Peyer's patch (tissue), 4 donors: ENCODE results near the gene TBC1D13. TPM values are rescaled to one million over a fixed set of nuclear protein-coding genes. Genes with fewer than 3 reads are reported as not detected.

Experiments used
- DNase-seq, 3 donors: peaks; one replicate each; pipeline ENCODE4 v3.0.0-alpha.2; 2017 to 2019
- H3K27ac ChIP-seq, 4 donors: fragments of 200-600 bp; sonication (generic); one replicate each; pipeline ENCODE4 v1.5.1; 2016 to 2019
- H3K27me3 ChIP-seq, 2 donors: fragments of 200-600 bp; sonication (generic); one replicate each; pipeline ENCODE4 v1.5.1; 2019
- H3K36me3 ChIP-seq, 3 donors: fragments of 200-600 bp; sonication (generic); one replicate each; pipeline ENCODE4 v1.5.1; 2016 to 2019
- H3K4me1 ChIP-seq, 4 donors: fragments of 200-600 bp; sonication (generic); one replicate each; pipeline ENCODE4 v1.5.1; 2016 to 2019
- H3K4me3 ChIP-seq, 4 donors: fragments of 200-600 bp; sonication (generic); 1 replicate in 3 of 4; 2 replicates in 1 of 4; pipeline ENCODE4 v1.5.1; 2016 to 2019; ENCODE audit warnings: mild to moderate bottlenecking in 1 of 4
- H3K9me3 ChIP-seq, 4 donors: fragments of 200-600 bp; sonication (generic); one replicate each; pipeline ENCODE4 v1.5.1; 2016 to 2019; ENCODE audit warnings: mild to moderate bottlenecking in 1 of 4
- POLR2A ChIP-seq, 2 donors: fragments of 450-650 bp; IDR thresholded peaks; one replicate each; pipeline ENCODE4 v1.5.1; 2017; ENCODE audit warnings: antibody characterized with exemption in 2 of 2, mild to moderate bottlenecking in 2 of 2, moderate library complexity in 2 of 2
- total RNA-seq, 4 donors: library from RNA; depleted of rRNA; stranded (reverse); fragments of >200 nt; gene quantifications; one replicate each; pipeline ENCODE4 v1.1.0, GENCODE V29; 2016
- TF ChIP-seq, protein P1 (sequence below), 6 experiments: fragments of 450-650 bp in 4 of 6; fragments of 200-600 bp in 2 of 6; sonication (generic) in 1 of 6; IDR thresholded peaks; one replicate each; pipeline ENCODE4 v1.5.1; 2017 to 2019; ENCODE audit warnings: antibody characterized with exemption in 6 of 6, mild to moderate bottlenecking in 3 of 6, moderate library complexity in 1 of 6

The TBC1D13 gene
- total RNA-seq, 4 donors from 2014 or later: 26.8 to 48.7 (median 45.7) TPM

- Histone ChIP-seq H3K9me3 (no peaks in the 10 kb centered on the region), H3K27me3 (no peaks in the 10 kb centered on the region), H3K4me1 (peaks cover 0 to 10% (median 8%) of the 10 kb centered on the region in 4 donors), H3K36me3 (no peaks in the 10 kb centered on the region), H3K4me3 (no peak overlapping the region), H3K27ac (no peak overlapping the region)
- DNase-seq: no peak
- TF ChIP-seq POLR2A (IDR thresholded peaks at IDR 0.05): no peak
- TF ChIP-seq, protein P1, sequence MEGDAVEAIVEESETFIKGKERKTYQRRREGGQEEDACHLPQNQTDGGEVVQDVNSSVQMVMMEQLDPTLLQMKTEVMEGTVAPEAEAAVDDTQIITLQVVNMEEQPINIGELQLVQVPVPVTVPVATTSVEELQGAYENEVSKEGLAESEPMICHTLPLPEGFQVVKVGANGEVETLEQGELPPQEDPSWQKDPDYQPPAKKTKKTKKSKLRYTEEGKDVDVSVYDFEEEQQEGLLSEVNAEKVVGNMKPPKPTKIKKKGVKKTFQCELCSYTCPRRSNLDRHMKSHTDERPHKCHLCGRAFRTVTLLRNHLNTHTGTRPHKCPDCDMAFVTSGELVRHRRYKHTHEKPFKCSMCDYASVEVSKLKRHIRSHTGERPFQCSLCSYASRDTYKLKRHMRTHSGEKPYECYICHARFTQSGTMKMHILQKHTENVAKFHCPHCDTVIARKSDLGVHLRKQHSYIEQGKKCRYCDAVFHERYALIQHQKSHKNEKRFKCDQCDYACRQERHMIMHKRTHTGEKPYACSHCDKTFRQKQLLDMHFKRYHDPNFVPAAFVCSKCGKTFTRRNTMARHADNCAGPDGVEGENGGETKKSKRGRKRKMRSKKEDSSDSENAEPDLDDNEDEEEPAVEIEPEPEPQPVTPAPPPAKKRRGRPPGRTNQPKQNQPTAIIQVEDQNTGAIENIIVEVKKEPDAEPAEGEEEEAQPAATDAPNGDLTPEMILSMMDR (IDR thresholded peaks at IDR 0.05): no peak
Measured at GRCh38 chr9:128833696-128834095, 46.6 kb downstream of the TBC1D13 start.

GRCh38 chr9:128835246-128836210, 48.5 kb downstream of the TBC1D13 start:
- H3K4me3 ChIP-seq: no peak overlapping the region
- no peaks in the 10 kb centered on the region for H3K36me3 ChIP-seq
- no peak overlapping the region for H3K27ac ChIP-seq
- no peaks in the 10 kb centered on the region for H3K4me1 ChIP-seq
- no peaks in the 10 kb centered on the region for H3K9me3 ChIP-seq
- DNase-seq: no peak
- no peaks in the 10 kb centered on the region for H3K27me3 ChIP-seq
- TF ChIP-seq POLR2A (IDR thresholded peaks at IDR 0.05): no peak
- TF ChIP-seq, protein P1 (IDR thresholded peaks at IDR 0.05): no peak

DNA sequence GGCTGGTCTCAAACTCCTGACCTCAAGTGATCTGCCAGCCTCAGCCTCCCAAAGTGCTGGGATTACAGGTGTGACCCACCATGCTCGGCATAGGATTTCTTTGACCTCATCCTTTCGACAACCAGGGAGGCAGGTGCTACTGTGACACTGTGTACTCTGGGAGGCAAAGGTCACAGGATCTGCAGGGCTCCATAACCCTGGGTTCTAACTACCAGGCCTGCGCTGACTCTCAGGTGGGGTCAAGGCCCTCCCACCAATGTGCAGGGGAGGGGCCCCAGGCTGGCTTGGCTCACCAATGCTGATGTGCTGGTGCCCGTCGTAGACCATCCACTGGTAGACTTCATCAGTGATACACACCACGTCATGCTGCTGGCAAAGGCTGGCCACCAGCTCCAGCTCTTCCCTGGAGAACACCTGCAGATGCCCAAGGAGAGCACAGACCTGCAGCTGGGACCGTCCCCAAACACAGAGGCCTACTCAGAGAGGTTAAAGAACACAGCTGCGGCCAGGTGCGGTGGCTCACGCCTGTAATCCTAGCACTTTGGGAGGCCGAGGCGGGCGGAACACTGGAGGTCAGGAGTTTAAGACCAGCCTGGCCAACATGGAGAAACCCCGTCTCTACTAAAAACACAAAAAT, 49.6 kb downstream of the TBC1D13 start:
- no peak for DNase-seq
- Histone ChIP-seq H3K27me3 (no peaks in the 10 kb centered on the region), H3K36me3 (no peaks in the 10 kb centered on the region), H3K4me3 (no peak overlapping the region), H3K4me1 (no peaks in the 10 kb centered on the region), H3K9me3 (no peaks in the 10 kb centered on the region), H3K27ac (no peak overlapping the region)
- TF ChIP-seq, protein P1 (IDR thresholded peaks at IDR 0.05): no peak
- no peak for TF ChIP-seq POLR2A (IDR thresholded peaks at IDR 0.05)

- no peak for TF ChIP-seq POLR2A (IDR thresholded peaks at IDR 0.05)
- TF ChIP-seq, protein P1 (IDR thresholded peaks at IDR 0.05): no peak
- no peak overlapping the region for H3K4me3 ChIP-seq
- H3K27ac ChIP-seq: no peak overlapping the region
- H3K36me3 ChIP-seq: no peaks in the 10 kb centered on the region
- H3K27me3 ChIP-seq: no peaks in the 10 kb centered on the region
- H3K4me1 ChIP-seq: no peaks in the 10 kb centered on the region
- DNase-seq: no peak
- H3K9me3 ChIP-seq: no peaks in the 10 kb centered on the region
Measured at GRCh38 chr9:128838338-128838737, 51.3 kb downstream of the TBC1D13 start.

DNA sequence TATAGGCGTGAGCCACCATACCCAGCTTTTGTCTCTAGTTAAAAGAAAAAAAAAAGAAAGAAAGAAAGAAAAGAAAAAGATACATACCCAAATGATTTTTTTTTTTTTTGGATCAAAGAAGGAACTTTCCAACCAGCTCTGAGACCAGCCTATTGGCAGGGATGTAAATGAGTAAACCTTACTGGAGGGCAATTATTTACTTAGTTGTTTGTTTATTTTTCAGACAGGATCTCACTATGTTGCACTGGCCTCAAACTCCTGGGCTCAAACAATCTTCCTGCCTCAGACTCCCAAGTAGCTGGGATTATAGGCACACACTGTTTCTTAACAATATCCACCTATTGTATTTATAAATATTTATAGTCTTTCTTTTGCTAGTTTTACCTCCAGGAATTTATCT, 53.5 kb downstream of the TBC1D13 start:
- no peaks in the 10 kb centered on the region for H3K4me1 ChIP-seq
- no peak overlapping the region for H3K4me3 ChIP-seq
- no peaks in the 10 kb centered on the region for H3K36me3 ChIP-seq
- no peaks in the 10 kb centered on the region for H3K9me3 ChIP-seq
- H3K27ac ChIP-seq: no peak overlapping the region
- no peak for TF ChIP-seq POLR2A (IDR thresholded peaks at IDR 0.05)
- TF ChIP-seq, protein P1 (IDR thresholded peaks at IDR 0.05): no peak
- DNase-seq: no peak
- no peaks in the 10 kb centered on the region for H3K27me3 ChIP-seq
